Sigmoid colon (tissue), 7 donors: ENCODE data around the gene RBM26. TPM values are rescaled to one million over a fixed set of nuclear protein-coding genes. Genes with fewer than 3 reads are reported as not detected.

Experiments
- DNase-seq: peaks from one replicate; pipeline ENCODE4 v3.0.0-alpha.2; 2019
- H3K27ac ChIP-seq, 4 donors: fragments of 200-600 bp; sonication (generic); one replicate each; pipeline ENCODE4 v1.5.1; 2016 to 2019; ENCODE audit warnings: mild to moderate bottlenecking in 1 of 4
- H3K27me3 ChIP-seq, 3 donors: fragments of 200-600 bp; sonication (generic); one replicate each; pipeline ENCODE4 v1.5.1; 2019; ENCODE audit warnings: mild to moderate bottlenecking in 1 of 3
- H3K36me3 ChIP-seq, 4 donors: fragments of 200-600 bp; sonication (generic); one replicate each; pipeline ENCODE4 v1.5.1; 2016 to 2019
- H3K4me1 ChIP-seq, 4 donors: fragments of 200-600 bp; sonication (generic); one replicate each; pipeline ENCODE4 v1.5.1; 2017 to 2019
- H3K4me3 ChIP-seq, 4 donors: fragments of 200-600 bp; sonication (generic); one replicate each; pipeline ENCODE4 v1.5.1; 2017 to 2019; ENCODE audit warnings: mild to moderate bottlenecking in 2 of 4, moderate library complexity in 1 of 4
- H3K9me3 ChIP-seq, 4 donors: fragments of 200-600 bp in 3 of 4; sonication (generic) in 3 of 4; one replicate each; pipeline versions ENCODE4 v1.5.1 to v1.6.1; 2013 to 2019
- CTCF ChIP-seq, 4 experiments: fragments of 450-650 bp in 3 of 4; fragments of 200-600 bp in 1 of 4; IDR thresholded peaks; one replicate each; pipeline ENCODE4 v1.5.1; 2016 to 2019; ENCODE audit warnings: antibody characterized with exemption in 4 of 4, mild to moderate bottlenecking in 3 of 4, moderate library complexity in 2 of 4
- EP300 ChIP-seq, 4 donors: sonication (generic); formaldehyde crosslinking; IDR thresholded peaks; one replicate each; pipeline ENCODE4 v1.6.1; 2017; ENCODE audit warnings: antibody characterized with exemption in 4 of 4
- POLR2A ChIP-seq, 2 donors: fragments of 450-650 bp; IDR thresholded peaks; one replicate each; pipeline ENCODE4 v1.6.1; 2016; ENCODE audit warnings: antibody characterized with exemption in 2 of 2, mild to moderate bottlenecking in 2 of 2, moderate library complexity in 2 of 2
- POLR2AphosphoS5 ChIP-seq, 4 donors: sonication (generic); formaldehyde crosslinking; IDR thresholded peaks; one replicate each; pipeline ENCODE4 v1.6.1; 2017; ENCODE audit warnings: antibody characterized with exemption in 4 of 4
- WGBS, 2 donors: extraction: QIAGEN DNeasy Blood & Tissue Kit; methylation state at CpG; one replicate each; pipeline ENCODE4 v1.1.7; 2013; 5-methylcytosine and 5-hydroxymethylcytosine counted together
- intact Hi-C: fragments of 100-400 bp; cut with DNase I; formaldehyde crosslinking; loops from one replicate; pipeline ENCODE4 v1.15.1; 2023
- polyA plus RNA-seq, 3 donors: library from polyadenylated mRNA; stranded (reverse); fragments of 200-250 nt; gene quantifications; one replicate each; pipeline ENCODE4 v1.2.3, GENCODE V29; 2013
- total RNA-seq, 4 donors: library from RNA; depleted of rRNA; stranded (reverse); fragments of >200 nt; gene quantifications; one replicate each; pipeline ENCODE4 v1.1.0, GENCODE V29; 2016
- donor health status: healthy with polysubstance abuse.
- donor health status: Bipolar disorder and iron deficiency.
- donor health status: healthy.

RBM26 gene
- total and polyA plus RNA-seq, 7 donors = 4.8 to 47.4 (median 29.6) TPM

DNA sequence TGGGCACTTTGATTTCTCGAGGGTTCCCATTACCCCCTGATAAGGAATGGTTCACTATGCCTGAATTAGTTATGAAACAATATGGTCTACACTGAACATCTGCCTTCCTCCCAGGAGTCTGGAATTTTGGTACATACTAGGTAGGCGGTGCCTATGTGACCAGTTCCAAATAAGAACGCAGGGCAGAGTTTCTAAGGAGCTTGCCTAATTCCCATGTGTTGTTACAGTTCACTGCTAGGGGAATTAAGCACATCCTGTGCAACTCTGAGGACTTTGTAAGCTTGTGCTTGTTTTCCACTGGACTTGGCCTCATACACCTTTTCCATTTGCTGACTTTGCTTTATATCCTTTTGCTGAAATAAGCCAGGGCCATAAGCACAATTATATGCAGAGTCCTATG lies 29.2 kb downstream of the RBM26 start:
- DNase-seq = no peak
- Histone ChIP-seq H3K9me3 (no peaks in the 10 kb centered on the region), H3K27me3 (no peaks in the 10 kb centered on the region), H3K36me3 (peaks cover 15 to 44% (median 21%) of the 10 kb centered on the region in 4 donors), H3K27ac (no peak overlapping the region), H3K4me3 (no peak overlapping the region), H3K4me1 (peaks cover 0 to 11% (median 1%) of the 10 kb centered on the region in 4 donors)
- TF ChIP-seq CTCF (IDR thresholded peaks at IDR 0.05) = no peak
- no peak for TF ChIP-seq POLR2A (IDR thresholded peaks at IDR 0.05)
- TF ChIP-seq EP300 (IDR thresholded peaks at IDR 0.05) = no peak
- TF ChIP-seq POLR2AphosphoS5 (IDR thresholded peaks at IDR 0.05) = no peak
- WGBS, 2 donors = 94 to 98% methylated on average over 3 of the region's 3 CpGs
- intact Hi-C loops = no loop called here

- DNase-seq = no peak
- peaks cover 16 to 66% (median 33%) of the 10 kb centered on the region in 4 donors for H3K36me3 ChIP-seq
- H3K4me1 ChIP-seq = no peaks in the 10 kb centered on the region
- no peaks in the 10 kb centered on the region for H3K9me3 ChIP-seq
- 87% methylated on average over 6 of the region's 6 CpGs for WGBS, 2 donors
- H3K4me3 ChIP-seq = no peak overlapping the region
- no peak overlapping the region for H3K27ac ChIP-seq
- intact Hi-C loops = no loop called here
- TF ChIP-seq EP300 (IDR thresholded peaks at IDR 0.05) (no peak), CTCF (IDR thresholded peaks at IDR 0.05) (no peak)
- no peaks in the 10 kb centered on the region for H3K27me3 ChIP-seq
Measured at GRCh38 chr13:79374578-79374977, 31.5 kb downstream of the RBM26 start.

DNA sequence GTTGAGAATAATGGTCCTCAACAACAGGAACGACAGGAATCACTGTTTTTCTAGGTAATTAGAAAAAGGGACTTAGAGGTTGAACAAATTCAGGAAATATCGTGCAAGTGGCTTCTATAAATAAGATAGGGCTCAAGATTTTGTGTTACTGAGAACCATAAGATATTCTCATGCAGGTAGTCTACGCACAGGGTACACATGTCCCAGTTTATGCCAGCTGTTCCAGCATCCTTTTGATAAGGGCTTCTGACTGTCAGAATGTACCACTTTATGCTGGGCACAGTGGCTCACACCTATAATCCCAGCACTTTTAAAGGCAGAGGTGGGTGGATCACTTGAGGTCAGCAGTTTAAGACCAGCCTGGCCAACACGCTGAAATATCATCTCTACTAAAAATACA lies 32.1 kb downstream of the RBM26 start:
- Histone ChIP-seq H3K9me3 (no peaks in the 10 kb centered on the region), H3K27ac (no peak overlapping the region), H3K4me3 (no peak overlapping the region), H3K27me3 (no peaks in the 10 kb centered on the region), H3K4me1 (no peaks in the 10 kb centered on the region), H3K36me3 (peaks cover 17 to 73% (median 33%) of the 10 kb centered on the region in 4 donors)
- DNase-seq = no peak
- 94 to 96% methylated on average over 4 of the region's 4 CpGs for WGBS, 2 donors
- no peak for TF ChIP-seq POLR2AphosphoS5 (IDR thresholded peaks at IDR 0.05)
- no peak for TF ChIP-seq EP300 (IDR thresholded peaks at IDR 0.05)
- TF ChIP-seq POLR2A (IDR thresholded peaks at IDR 0.05) = no peak
- TF ChIP-seq CTCF (IDR thresholded peaks at IDR 0.05) = no peak
- intact Hi-C loops = no loop called here

GRCh38 chr13:79369226-79369625 lies 36.8 kb downstream of the RBM26 start:
- Histone ChIP-seq H3K27me3 (no peaks in the 10 kb centered on the region), H3K9me3 (no peaks in the 10 kb centered on the region), H3K4me1 (no peaks in the 10 kb centered on the region), H3K4me3 (no peak overlapping the region), H3K27ac (no peak overlapping the region), H3K36me3 (peaks cover 19 to 85% (median 39%) of the 10 kb centered on the region in 4 donors)
- WGBS, 2 donors = 95 to 97% methylated on average over 1 of the region's 1 CpG
- intact Hi-C loops = no loop called here
- TF ChIP-seq CTCF (IDR thresholded peaks at IDR 0.05) = no peak
- no peak for DNase-seq

- WGBS, 2 donors = 77 to 80% methylated on average over 2 of the region's 2 CpGs
- H3K9me3 ChIP-seq = no peaks in the 10 kb centered on the region
- no peaks in the 10 kb centered on the region for H3K27me3 ChIP-seq
- H3K4me3 ChIP-seq = no peak overlapping the region
- intact Hi-C loops = no loop called here
- no peak for TF ChIP-seq CTCF (IDR thresholded peaks at IDR 0.05)
- no peak for TF ChIP-seq POLR2AphosphoS5 (IDR thresholded peaks at IDR 0.05)
- no peak for TF ChIP-seq EP300 (IDR thresholded peaks at IDR 0.05)
- no peak for TF ChIP-seq POLR2A (IDR thresholded peaks at IDR 0.05)
- peaks cover 19 to 93% (median 42%) of the 10 kb centered on the region in 4 donors for H3K36me3 ChIP-seq
- no peak overlapping the region for H3K27ac ChIP-seq
- H3K4me1 ChIP-seq = no peaks in the 10 kb centered on the region
- no peak for DNase-seq
Measured at GRCh38 chr13:79365981-79366380, 40.1 kb downstream of the RBM26 start.
